Measurements from ENCODE around the gene BOC.

Gene BOC

GRCh38 chr3:113266738-113267137, 55.4 kb downstream of the BOC start:
- Histone ChIP-seq H3K4me1 (ENCODE audit: control insufficient read depth, low read length) (no peaks in the 10 kb centered on the region), H3K79me2 (ENCODE audit: control insufficient read depth, low read length) (no peaks in the 10 kb centered on the region), H3K4me3 (ENCODE audit: low read length) (no peak overlapping the region)

GRCh38 chr3:113268311-113268710, 57.0 kb downstream of the BOC start:
- H3K4me2 ChIP-seq (ENCODE audit: low read length), result no peak overlapping the region
- H4K20me1 ChIP-seq (ENCODE audit: control insufficient read depth, insufficient read depth, low read depth, low read length), result no peaks in the 10 kb centered on the region
- no peak overlapping the region for H3K4me3 ChIP-seq (ENCODE audit: low read length)
- H3K27me3 ChIP-seq (ENCODE audit: control insufficient read depth, low read length), result peaks cover 2% of the 10 kb centered on the region; the same call in 1 of the 2 replicates
- TF ChIP-seq EZH2phosphoT487 (IDR thresholded peaks at IDR 0.05; ENCODE audit: borderline replicate concordance, low read length), result no peak
- TF ChIP-seq, protein P1, sequence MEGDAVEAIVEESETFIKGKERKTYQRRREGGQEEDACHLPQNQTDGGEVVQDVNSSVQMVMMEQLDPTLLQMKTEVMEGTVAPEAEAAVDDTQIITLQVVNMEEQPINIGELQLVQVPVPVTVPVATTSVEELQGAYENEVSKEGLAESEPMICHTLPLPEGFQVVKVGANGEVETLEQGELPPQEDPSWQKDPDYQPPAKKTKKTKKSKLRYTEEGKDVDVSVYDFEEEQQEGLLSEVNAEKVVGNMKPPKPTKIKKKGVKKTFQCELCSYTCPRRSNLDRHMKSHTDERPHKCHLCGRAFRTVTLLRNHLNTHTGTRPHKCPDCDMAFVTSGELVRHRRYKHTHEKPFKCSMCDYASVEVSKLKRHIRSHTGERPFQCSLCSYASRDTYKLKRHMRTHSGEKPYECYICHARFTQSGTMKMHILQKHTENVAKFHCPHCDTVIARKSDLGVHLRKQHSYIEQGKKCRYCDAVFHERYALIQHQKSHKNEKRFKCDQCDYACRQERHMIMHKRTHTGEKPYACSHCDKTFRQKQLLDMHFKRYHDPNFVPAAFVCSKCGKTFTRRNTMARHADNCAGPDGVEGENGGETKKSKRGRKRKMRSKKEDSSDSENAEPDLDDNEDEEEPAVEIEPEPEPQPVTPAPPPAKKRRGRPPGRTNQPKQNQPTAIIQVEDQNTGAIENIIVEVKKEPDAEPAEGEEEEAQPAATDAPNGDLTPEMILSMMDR (IDR thresholded peaks at IDR 0.05; ENCODE audit: low read depth, low read length, poor library complexity, severe bottlenecking), result no peak
- no peaks in the 10 kb centered on the region for H3K9me2 ChIP-seq (replicated peaks; ENCODE audit: control insufficient read depth, low read length)
- no peaks in the 10 kb centered on the region for H3F3A ChIP-seq (ENCODE audit: control insufficient read depth, insufficient read depth)
- no peaks in the 10 kb centered on the region for H3K9me3 ChIP-seq (ENCODE audit: control insufficient read depth, insufficient read depth, low read length)
- no peak overlapping the region for H3K27ac ChIP-seq (ENCODE audit: low read depth, low read length)
- H3K4me1 ChIP-seq (ENCODE audit: control insufficient read depth, low read length), result no peaks in the 10 kb centered on the region
- no peaks in the 10 kb centered on the region for H3K79me2 ChIP-seq (ENCODE audit: control insufficient read depth, low read length)
- H3K36me3 ChIP-seq (ENCODE audit: control insufficient read depth, low read length), result no peaks in the 10 kb centered on the region

More at GRCh38 chr3:113266738-113267137, 55.4 kb downstream of the BOC start:
- no peak overlapping the region for H3K4me2 ChIP-seq (ENCODE audit: low read length)
- H3F3A ChIP-seq (ENCODE audit: control insufficient read depth, insufficient read depth), result no peaks in the 10 kb centered on the region
- no peaks in the 10 kb centered on the region for H4K20me1 ChIP-seq (ENCODE audit: control insufficient read depth, insufficient read depth, low read depth, low read length)
- TF ChIP-seq EZH2phosphoT487 (IDR thresholded peaks at IDR 0.05; ENCODE audit: borderline replicate concordance, low read length), result no peak
- TF ChIP-seq, protein P1 (IDR thresholded peaks at IDR 0.05; ENCODE audit: low read depth, low read length, poor library complexity, severe bottlenecking), result no peak
- no peak overlapping the region for H3K27ac ChIP-seq (ENCODE audit: low read depth, low read length)
- H3K9me2 ChIP-seq (replicated peaks; ENCODE audit: control insufficient read depth, low read length), result no peaks in the 10 kb centered on the region
- no peaks in the 10 kb centered on the region for H3K36me3 ChIP-seq (ENCODE audit: control insufficient read depth, low read length)
- no peaks in the 10 kb centered on the region for H3K9me3 ChIP-seq (ENCODE audit: control insufficient read depth, insufficient read depth, low read length)
- peaks cover 6% of the 10 kb centered on the region for H3K27me3 ChIP-seq (ENCODE audit: control insufficient read depth, low read length)

GRCh38 chr3:113268942-113269341, 57.6 kb downstream of the BOC start:
- Histone ChIP-seq H3F3A (ENCODE audit: control insufficient read depth, insufficient read depth) (no peaks in the 10 kb centered on the region), H3K9me2 (replicated peaks; ENCODE audit: control insufficient read depth, low read length) (no peaks in the 10 kb centered on the region), H3K9me3 (ENCODE audit: control insufficient read depth, insufficient read depth, low read length) (no peaks in the 10 kb centered on the region), H4K20me1 (ENCODE audit: control insufficient read depth, insufficient read depth, low read depth, low read length) (no peaks in the 10 kb centered on the region), H3K79me2 (ENCODE audit: control insufficient read depth, low read length) (no peaks in the 10 kb centered on the region), H3K36me3 (ENCODE audit: control insufficient read depth, low read length) (no peaks in the 10 kb centered on the region), H3K27me3 (ENCODE audit: control insufficient read depth, low read length) (peaks cover 2% of the 10 kb centered on the region; the same call in 1 of the 2 replicates), H3K4me2 (ENCODE audit: low read length) (no peak overlapping the region), H3K4me1 (ENCODE audit: control insufficient read depth, low read length) (no peaks in the 10 kb centered on the region), H3K4me3 (ENCODE audit: low read length) (no peak overlapping the region), H3K27ac (ENCODE audit: low read depth, low read length) (no peak overlapping the region)
- no peak for TF ChIP-seq EZH2phosphoT487 (IDR thresholded peaks at IDR 0.05; ENCODE audit: borderline replicate concordance, low read length)
- TF ChIP-seq, protein P1 (IDR thresholded peaks at IDR 0.05; ENCODE audit: low read depth, low read length, poor library complexity, severe bottlenecking), result no peak

Measured in DOHH2 (cell line).